Lower leg skin (tissue), 4 donors: ENCODE data around the gene CD79A. TPM values are rescaled to one million over a fixed set of nuclear protein-coding genes. Genes with fewer than 3 reads are reported as not detected.

ENCODE experiments used
- DNase-seq, 2 donors: peaks; one replicate each; pipeline ENCODE4 v3.0.0-alpha.2; 2019; ENCODE audit warnings: low spot score in 2 of 2
- H3K4me3 ChIP-seq: fragments of 200-600 bp; sonication (generic); 2 replicates; pipeline ENCODE4 v1.5.1; 2017; ENCODE audit warnings: mild to moderate bottlenecking, low read depth; ENCODE audit not compliant: poor library complexity, severe bottlenecking
- CTCF ChIP-seq, 3 donors: fragments of 450-650 bp; IDR thresholded peaks; one replicate each; pipeline ENCODE4 v1.5.1; 2016; ENCODE audit warnings: antibody characterized with exemption in 3 of 3, mild to moderate bottlenecking in 3 of 3, moderate library complexity in 2 of 3
- POLR2A ChIP-seq, 2 donors: fragments of 450-650 bp; IDR thresholded peaks; one replicate each; pipeline ENCODE4 v1.6.1; 2016 to 2017; ENCODE audit warnings: antibody characterized with exemption in 2 of 2, mild to moderate bottlenecking in 1 of 2, moderate library complexity in 1 of 2
- WGBS, 2 donors: methylation state at CpG; one replicate each; pipeline ENCODE4 v1.1.5; 2018; 5-methylcytosine and 5-hydroxymethylcytosine counted together
- intact Hi-C: fragments of 100-400 bp; cut with DNase I; formaldehyde crosslinking; loops from one replicate; pipeline ENCODE4 v1.15.0; 2023; ENCODE audit warnings: low total_unique reads
- total RNA-seq, 4 donors: library from RNA; depleted of rRNA; stranded (reverse); fragments of >200 nt; gene quantifications; one replicate each; pipeline ENCODE4 v1.1.0, GENCODE V29; 2016

Gene CD79A
- total RNA-seq, 4 donors from 2014 or later = 0.81 TPM; not detected in 3

GRCh38 chr19:41926763-41927496, 49.9 kb downstream of the CD79A start:
- intact Hi-C loops = no loop called here
- no peak overlapping the region for H3K4me3 ChIP-seq
- WGBS, 2 donors = 44 to 51% methylated on average over 16 of the region's 16 CpGs
- no peak for DNase-seq
- no peak for TF ChIP-seq CTCF (IDR thresholded peaks at IDR 0.05)
- TF ChIP-seq POLR2A (IDR thresholded peaks at IDR 0.05) = no peak

DNA sequence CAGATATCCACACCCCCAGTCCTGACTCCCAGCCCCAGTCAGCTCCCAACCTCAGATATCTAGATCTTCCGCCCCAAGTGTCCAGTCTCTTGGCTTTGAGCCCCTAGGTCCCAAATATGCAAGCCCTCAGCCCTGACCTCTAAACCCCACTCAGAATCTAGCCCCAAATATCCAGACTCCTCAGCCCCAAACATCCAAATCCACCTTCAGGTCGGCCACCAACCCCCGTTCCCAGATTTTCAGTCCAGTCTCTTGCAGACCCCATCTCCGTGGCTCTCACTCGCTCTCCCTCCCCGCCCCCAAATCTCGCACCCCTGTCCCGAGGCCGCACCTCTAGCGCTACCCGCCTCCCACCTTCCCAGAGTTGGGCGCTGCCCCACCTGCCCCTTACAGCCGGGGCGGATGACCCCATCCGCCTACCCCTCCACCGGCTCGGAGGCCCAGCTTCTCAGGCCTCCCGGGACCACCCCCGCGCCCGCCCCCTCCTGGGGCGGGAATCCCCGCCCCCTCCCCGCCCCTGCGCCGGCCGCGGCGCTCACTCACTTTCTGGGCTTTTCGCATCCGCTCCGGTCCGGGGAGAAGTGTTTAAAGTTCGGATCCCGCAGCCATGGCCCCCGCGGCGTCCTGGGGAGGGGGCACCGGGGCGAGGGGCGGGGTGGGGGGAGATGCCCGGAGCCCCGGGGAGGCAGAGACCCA, 50.6 kb downstream of the CD79A start:
- 6 to 8% methylated on average over 36 to 37 of the region's 43 CpGs for WGBS, 2 donors
- H3K4me3 ChIP-seq = no peak overlapping the region
- TF ChIP-seq POLR2A (IDR thresholded peaks at IDR 0.05) = no peak
- TF ChIP-seq CTCF (IDR thresholded peaks at IDR 0.05) = no peak
- DNase-seq = no peak
- intact Hi-C loops = no loop called here

DNA sequence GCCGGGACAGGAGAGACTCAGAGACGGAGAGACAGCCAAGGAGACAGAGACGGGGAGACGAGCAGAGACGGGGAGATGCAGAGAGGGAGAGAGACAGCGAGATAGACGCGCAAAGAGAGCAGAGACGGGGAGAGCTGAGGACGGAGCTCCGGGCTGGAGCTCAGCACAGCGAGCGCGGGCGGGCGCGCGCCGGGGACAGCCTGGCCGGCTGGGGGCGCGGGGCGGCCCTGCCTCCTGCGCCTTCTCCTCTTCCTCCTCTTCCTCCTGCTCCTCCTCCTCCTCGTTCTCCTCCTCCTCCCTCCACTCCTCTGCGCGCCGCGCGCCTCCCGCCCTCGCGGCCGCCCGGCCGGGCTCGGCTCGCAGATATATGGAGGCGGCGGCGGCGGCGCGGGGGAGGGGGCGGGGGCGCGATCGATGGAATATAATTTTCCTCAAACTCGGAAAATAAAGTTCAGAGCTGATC, 51.2 kb downstream of the CD79A start, which contains the start of gene ERFL:
Gene ERFL (minus strand): TSS at position 229 of the 463 bp plus-strand sequence. CDS start 15,530 bp downstream, outside the sequence.
- no peak within 1 kb of the TSS for H3K4me3 ChIP-seq
- WGBS, 2 donors = 0 to 1% methylated on average over 38 to 49 of the region's 49 CpGs
- intact Hi-C loops = no loop called here
- DNase-seq = no peak
- TF ChIP-seq POLR2A (IDR thresholded peaks at IDR 0.05) (no peak), CTCF (IDR thresholded peaks at IDR 0.05) (no peak)

GRCh38 chr19:41928754-41929535, 51.9 kb downstream of the CD79A start:
- TF ChIP-seq POLR2A (IDR thresholded peaks at IDR 0.05) (no peak), CTCF (IDR thresholded peaks at IDR 0.05) (no peak)
- intact Hi-C loops = no loop called here
- 4 to 5% methylated on average over 28 to 29 of the region's 29 CpGs for WGBS, 2 donors
- no peak for DNase-seq
- H3K4me3 ChIP-seq = no peak overlapping the region

DNA sequence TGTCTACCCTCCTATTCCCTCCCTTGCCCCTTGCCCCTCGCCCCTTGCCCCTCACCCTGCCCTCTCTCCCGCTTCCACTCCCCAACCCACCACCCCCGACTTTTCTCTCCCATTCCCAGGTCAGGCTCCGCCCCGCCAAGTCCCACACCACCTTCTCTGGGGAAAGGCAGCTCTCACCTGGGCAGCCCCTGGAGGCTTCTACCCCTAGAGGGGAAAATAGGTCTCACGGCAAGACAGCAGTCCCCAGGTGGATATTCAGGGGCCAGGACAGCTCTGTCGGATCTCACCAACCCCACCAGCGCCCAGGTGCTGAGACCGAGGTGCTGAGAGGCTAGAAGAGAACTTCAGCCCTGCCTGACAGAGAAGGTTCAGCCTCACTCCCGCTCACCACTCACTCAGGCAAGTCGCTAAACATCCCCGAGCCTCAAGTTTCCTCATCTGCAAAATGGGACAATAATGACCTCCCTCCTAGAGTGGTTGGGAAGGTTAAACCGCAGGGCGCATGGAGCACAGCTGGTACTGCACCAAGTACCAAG, 52.5 kb downstream of the CD79A start:
- intact Hi-C loops = no loop called here
- H3K4me3 ChIP-seq = no peak overlapping the region
- TF ChIP-seq POLR2A (IDR thresholded peaks at IDR 0.05) = no peak
- no peak for TF ChIP-seq CTCF (IDR thresholded peaks at IDR 0.05)
- WGBS, 2 donors = 22 to 28% methylated on average over 14 of the region's 14 CpGs
- DNase-seq = no peak
